Measurements from ENCODE around the gene BIRC5. TPM values are rescaled to one million over a fixed set of nuclear protein-coding genes. Genes with fewer than 3 reads are reported as not detected.

BIRC5 gene
- total RNA-seq, 6 experiments from 2014 or later: 0.57 to 2.0 (median 1.4) TPM

- no peaks in the 10 kb centered on the region for H3K27me3 ChIP-seq
- H3K4me3 ChIP-seq: no peak overlapping the region
- no peak overlapping the region for H3K27ac ChIP-seq
- H3K36me3 ChIP-seq: no peaks in the 10 kb centered on the region
- ATAC-seq (no peak), DNase-seq (no peak)
- H3K4me1 ChIP-seq: peaks cover 0 to 20% (median 0%) of the 10 kb centered on the region in 4 donors
- TF ChIP-seq POLR2A (IDR thresholded peaks at IDR 0.05): no peak
- 33% methylated on average over 3 of the region's 7 CpGs for WGBS (ENCODE audit: insufficient coverage, low coverage, low lambda C conversion rate, missing lambda C conversion rate)
- H3K9me3 ChIP-seq: no peaks in the 10 kb centered on the region
- intact Hi-C loops (cut with DNase I): no loop called here
Measured at GRCh38 chr17:78272914-78273258, 58.8 kb downstream of the BIRC5 start.

- ATAC-seq (no peak), DNase-seq (no peak)
- no peaks in the 10 kb centered on the region for H3K9me3 ChIP-seq
- intact Hi-C loops (cut with DNase I): no loop called here
- no peaks in the 10 kb centered on the region for H3K27me3 ChIP-seq
- no peaks in the 10 kb centered on the region for H3K36me3 ChIP-seq
- TF ChIP-seq POLR2A (IDR thresholded peaks at IDR 0.05) (no peak), CTCF (IDR thresholded peaks at IDR 0.05) (no peak)
- H3K4me3 ChIP-seq: no peak overlapping the region
- 90% methylated on average over 3 of the region's 6 CpGs for WGBS (ENCODE audit: insufficient coverage, low coverage, low lambda C conversion rate, missing lambda C conversion rate)
- peaks cover 0 to 15% (median 0%) of the 10 kb centered on the region in 4 donors for H3K4me1 ChIP-seq
- H3K27ac ChIP-seq: no peak overlapping the region
Measured at GRCh38 chr17:78273813-78274212, 59.8 kb downstream of the BIRC5 start.

Small RNA genes within 50 kb of the gene (small RNA-seq; reads per million reads assigned to genes)
- 0 reads per million in 2 experiments for gene AC087645.1

Other genes with a start within 250 kb of the BIRC5 start
- 10 to 100 TPM; 10.9 to 24.7 (median 15.7) TPM for gene TMC6, start 85.5 kb upstream of the BIRC5 start, total RNA-seq
- gene TMC8, start 83.5 kb upstream of the BIRC5 start, total RNA-seq: 1 to 10 TPM; 2.4 to 7.2 (median 4.8) TPM
- gene C17orf99, start 67.9 kb upstream of the BIRC5 start, total RNA-seq: not detected
- 10 to 100 TPM; 43.3 to 55.8 (median 50.4) TPM for gene SYNGR2, start 45.7 kb upstream of the BIRC5 start, total RNA-seq
- gene TK1, start 27.2 kb upstream of the BIRC5 start, total RNA-seq: 1 to 10 TPM; 2.1 to 8.3 (median 4.7) TPM
- gene AFMID, start 26.9 kb upstream of the BIRC5 start, total RNA-seq: 100 to 1,000 TPM in 5 of 6 experiments, 10 to 100 TPM in 1; 96.6 to 156 (median 142) TPM
- not detected for gene TMEM235, start 17.4 kb downstream of the BIRC5 start, total RNA-seq
- 10 to 100 TPM in 4 of 6 experiments, 1 to 10 TPM in 2; 1.2 to 87.3 (median 24.1) TPM for gene SOCS3, start 145.8 kb downstream of the BIRC5 start, total RNA-seq
- gene PGS1, start 164.4 kb downstream of the BIRC5 start, total RNA-seq: 10 to 100 TPM in 5 of 6 experiments, 1 to 10 TPM in 1; 8.8 to 17.5 (median 13.4) TPM